ENCODE measurements around the gene ZNF281.

ZNF281 gene

DNA sequence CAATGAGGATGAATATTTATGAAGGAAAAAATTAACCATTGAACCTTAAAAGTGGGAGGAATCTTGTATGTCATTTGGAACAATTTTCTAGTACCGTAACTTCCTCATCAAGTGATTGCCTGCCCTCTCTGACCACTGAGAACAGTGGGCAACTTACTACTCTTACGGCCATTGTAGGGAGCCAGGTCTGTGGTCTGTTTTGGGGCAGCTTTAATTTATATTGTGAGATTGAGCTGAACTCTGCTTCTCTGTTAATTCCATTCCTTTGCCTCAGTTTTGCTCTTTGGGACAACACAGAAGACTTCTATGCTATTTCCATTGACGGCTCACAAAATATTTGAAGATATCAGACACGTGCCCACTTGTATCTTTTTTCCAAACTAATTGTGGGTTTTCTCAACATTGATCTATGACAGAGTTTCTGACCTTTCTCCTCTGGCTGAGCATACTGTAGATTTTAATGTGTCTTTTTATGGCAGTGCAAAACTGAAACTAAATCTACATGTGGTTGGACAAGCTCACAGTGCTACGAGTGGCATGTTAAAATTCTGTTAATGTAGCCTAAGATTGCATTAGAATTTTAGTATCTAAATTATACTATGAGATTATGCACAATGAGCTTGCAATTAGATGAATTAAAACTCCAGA is 27.8 kb upstream of the ZNF281 start:
- TF ChIP-seq POLR2A (IDR thresholded peaks at IDR 0.05; ENCODE audit: low read length): no peak
- TF ChIP-seq GATA1 (IDR thresholded peaks at IDR 0.05; ENCODE audit: low read depth, low read length): no peak

DNA sequence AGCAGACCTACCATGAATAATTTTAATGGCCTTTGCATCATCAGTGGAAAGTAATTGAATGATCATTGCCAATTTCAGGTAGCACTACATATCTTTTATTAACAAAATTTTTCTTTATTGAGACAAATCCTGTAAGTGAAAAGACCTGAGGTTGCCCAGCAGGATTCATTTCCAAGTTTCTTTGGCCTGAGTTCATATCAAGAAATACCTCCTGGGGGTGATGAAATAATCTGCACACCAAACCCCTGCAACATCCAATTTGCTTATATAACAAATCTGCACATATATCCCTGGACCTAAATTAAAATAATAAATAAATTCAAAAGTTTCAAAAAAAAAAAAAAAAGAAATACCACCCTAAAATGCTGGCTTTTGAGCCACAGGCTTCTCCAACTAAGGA is 27.3 kb upstream of the ZNF281 start:
- DNase-seq: no peak
- TF ChIP-seq GATA1 (IDR thresholded peaks at IDR 0.05; ENCODE audit: low read depth, low read length): no peak
- no peak for TF ChIP-seq POLR2A (IDR thresholded peaks at IDR 0.05; ENCODE audit: low read length)

More for the DNA sequence above, 27.8 kb upstream of the ZNF281 start:
- DNase-seq: no peak

DNA sequence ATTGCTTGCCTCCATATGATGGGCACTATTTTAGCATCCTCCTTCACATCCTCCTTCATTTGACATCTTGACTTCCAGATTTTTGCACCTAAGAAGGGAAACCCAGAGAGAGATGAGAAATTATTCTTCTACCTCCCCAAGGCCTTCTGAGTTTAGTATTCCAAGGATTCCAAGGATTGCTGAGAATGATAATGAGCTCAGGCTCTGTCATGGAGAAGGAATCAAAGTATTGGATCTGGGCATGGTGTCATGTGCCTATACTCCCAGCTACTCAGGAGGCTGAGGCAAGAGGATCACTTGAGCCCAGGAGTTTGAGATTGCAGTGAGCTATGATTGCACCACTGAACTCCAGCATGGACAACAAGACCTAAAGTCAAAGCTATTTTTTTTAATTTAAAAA is 26.6 kb upstream of the ZNF281 start:
- DNase-seq: no peak
- TF ChIP-seq GATA1 (IDR thresholded peaks at IDR 0.05; ENCODE audit: low read depth, low read length) (no peak), POLR2A (IDR thresholded peaks at IDR 0.05; ENCODE audit: low read length) (no peak)

DNA sequence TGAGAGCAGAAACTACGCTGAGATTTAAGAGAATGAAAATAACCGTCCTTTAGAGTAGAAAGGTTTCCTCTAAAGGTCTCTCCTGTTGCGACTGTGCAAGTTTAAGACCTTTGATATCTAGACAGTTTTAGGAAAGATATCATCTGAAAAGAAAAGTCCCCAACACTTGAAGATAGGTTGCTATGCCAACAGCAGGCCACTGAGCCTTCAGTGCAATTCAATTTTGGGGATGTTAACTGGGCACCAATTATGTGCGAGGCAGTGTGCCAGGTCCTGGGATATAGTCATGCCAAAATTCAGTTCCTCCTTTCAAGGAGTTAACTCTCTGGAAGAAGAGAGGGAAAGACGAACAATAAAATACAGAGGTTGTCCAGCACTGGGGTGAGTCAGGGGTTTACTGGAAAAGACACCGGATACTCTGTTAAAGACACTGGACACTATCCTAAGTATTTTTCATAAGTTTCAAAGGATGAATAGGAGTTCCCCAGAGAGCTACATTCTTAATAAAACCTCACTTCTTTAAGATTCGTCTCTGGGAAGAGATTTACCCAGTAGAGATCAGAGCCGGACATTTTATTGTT is 25.5 kb upstream of the ZNF281 start:
- TF ChIP-seq GATA1 (IDR thresholded peaks at IDR 0.05; ENCODE audit: low read depth, low read length) (no peak), POLR2A (IDR thresholded peaks at IDR 0.05; ENCODE audit: low read length) (no peak)
- DNase-seq: no peak

DNA sequence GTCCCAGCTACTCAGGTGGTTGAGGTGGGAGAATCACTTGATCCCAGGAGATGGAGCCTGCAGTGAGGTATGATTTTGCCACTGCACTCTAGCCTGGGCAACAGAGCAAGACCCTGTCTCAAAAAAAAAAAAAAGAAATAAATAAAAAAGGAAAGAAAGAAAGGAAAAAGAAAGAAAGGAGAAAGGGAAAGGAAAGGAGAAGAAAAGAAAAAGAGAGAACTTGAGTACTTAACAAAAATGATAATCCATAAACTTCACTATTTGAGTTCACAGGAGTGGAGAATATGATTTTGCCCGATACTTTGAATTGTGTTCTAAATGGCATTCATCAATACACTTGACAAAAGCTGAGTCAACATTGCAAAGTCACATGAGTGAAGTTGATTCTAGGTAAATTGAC is 23.8 kb upstream of the ZNF281 start:
- TF ChIP-seq GATA1 (IDR thresholded peaks at IDR 0.05; ENCODE audit: low read depth, low read length) (no peak), POLR2A (IDR thresholded peaks at IDR 0.05; ENCODE audit: low read length) (no peak)
- no peak for DNase-seq

DNA sequence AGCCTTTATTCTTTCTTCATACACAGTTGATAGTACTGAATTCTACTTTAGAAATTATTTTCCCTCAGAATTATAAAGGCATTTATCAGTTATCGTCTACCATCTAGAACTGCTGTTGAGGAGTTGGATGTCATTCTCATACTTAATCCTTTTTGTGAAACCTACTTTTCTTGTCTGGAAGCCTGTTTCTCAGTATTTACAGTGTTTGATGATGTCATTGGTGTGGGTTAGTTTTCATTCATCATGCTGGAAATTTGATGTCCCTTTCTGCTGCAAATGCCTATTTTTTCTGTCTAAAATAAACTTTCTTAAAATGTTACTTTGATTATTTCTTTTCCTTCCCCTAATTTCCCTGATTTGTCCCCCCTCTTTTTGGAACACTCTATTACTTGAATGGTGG is 22.8 kb upstream of the ZNF281 start:
- TF ChIP-seq POLR2A (IDR thresholded peaks at IDR 0.05; ENCODE audit: low read length) (no peak), GATA1 (IDR thresholded peaks at IDR 0.05; ENCODE audit: low read depth, low read length) (no peak)
- DNase-seq: no peak

DNA sequence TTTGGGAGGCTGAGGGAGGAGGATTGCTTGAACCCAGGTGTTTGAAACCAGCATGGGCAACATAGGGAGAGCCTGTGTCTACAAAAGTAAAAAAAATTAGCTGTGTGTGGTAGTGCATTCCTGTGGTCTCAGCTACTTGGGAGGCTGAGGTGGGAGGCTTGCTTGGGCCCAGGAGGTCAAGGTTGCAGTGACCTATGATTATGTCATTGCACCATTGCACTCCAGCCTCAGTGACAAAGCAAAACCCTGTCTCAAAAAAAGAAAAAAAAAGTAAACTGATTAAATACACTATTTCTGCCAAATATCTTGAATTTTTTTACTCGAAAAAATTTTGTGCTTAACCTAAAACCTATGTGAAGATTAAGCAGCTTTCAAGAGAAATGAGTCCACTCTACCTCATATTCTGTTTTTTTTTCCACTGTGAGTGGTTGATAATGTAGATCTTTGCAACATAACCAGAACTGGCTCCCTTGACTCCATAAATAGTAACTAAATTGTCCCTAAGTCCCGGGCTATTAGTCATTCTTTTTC is 19.4 kb upstream of the ZNF281 start:
- TF ChIP-seq POLR2A (IDR thresholded peaks at IDR 0.05; ENCODE audit: low read length) (no peak), GATA1 (IDR thresholded peaks at IDR 0.05; ENCODE audit: low read depth, low read length) (no peak)
- no peak for DNase-seq

DNA sequence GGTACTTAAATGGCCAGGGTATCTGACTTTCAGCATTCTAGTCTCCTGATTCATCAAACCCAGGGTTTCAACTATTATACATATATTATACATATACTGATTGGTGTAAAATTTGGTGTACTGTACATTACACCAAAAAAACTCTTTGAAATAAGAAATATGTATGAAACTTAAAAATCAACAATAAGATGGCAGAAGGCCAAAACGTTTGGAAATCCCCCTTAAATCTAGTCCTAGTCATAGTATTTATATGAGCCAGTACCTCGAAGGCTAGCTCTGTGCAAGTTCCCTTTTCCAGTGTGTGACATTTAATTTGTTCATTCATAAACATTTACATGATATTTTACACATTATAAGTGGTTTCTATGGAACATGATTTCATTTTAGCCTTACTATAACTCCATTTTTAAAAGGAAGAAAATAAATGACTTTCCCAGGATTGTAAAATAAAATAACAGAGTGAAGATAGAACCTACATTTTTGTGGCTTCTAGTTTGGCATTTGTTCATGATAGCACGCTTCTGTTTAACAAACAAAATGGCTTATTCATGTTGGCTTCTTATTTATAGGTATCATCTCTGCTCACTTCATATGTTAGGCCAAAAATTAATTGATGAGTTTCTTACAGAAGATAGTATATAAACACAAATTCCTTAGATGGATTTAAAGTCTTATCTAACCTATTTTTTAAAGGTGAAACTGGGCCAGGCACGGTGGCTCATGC is 18.8 kb upstream of the ZNF281 start:
- TF ChIP-seq POLR2A (IDR thresholded peaks at IDR 0.05; ENCODE audit: low read length) (no peak), GATA1 (IDR thresholded peaks at IDR 0.05; ENCODE audit: low read depth, low read length) (no peak)
- DNase-seq: no peak

DNA sequence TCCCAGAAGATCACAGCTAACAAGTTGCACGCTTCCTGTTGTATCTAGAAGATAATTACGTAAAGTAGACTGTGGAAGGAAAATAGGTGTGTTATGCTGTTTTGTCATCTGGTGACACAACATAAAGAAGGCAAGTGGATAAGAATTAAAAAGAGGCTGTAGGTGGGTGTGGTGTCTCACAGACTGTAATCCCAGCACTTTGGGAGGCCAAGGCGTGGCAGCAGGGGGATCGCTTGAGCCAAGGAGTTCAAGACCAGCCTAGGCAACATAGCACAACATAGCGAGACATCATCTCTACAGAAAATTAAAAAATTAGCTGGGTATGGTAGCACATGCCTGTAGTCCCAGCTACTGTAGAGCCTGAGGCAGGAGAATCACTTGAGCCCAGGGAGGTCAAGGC is 17.9 kb upstream of the ZNF281 start:
- no peak for DNase-seq
- TF ChIP-seq POLR2A (IDR thresholded peaks at IDR 0.05; ENCODE audit: low read length) (no peak), GATA1 (IDR thresholded peaks at IDR 0.05; ENCODE audit: low read depth, low read length) (no peak)

DNA sequence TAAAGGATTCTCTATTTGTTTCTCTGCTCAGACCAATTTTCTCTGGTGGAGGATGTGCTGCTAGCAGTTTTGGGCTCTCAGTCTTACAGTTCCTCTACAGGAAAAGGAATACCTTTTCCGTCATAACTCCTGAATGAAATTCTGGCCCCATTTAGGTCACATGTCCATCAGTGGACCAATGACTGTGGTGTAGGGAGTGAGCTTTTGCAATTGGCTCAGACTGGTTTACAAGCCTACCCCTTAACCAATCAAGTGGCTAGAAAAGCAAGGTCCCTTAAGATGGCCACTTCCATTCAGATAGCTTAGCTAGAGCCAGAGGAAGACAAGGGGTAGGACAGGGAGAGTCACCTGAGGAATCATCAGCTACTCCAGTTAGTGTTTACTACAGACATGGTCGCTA is 16.4 kb upstream of the ZNF281 start:
- TF ChIP-seq POLR2A (IDR thresholded peaks at IDR 0.05; ENCODE audit: low read length): no peak
- no peak for TF ChIP-seq GATA1 (IDR thresholded peaks at IDR 0.05; ENCODE audit: low read depth, low read length)
- DNase-seq: no peak

DNA sequence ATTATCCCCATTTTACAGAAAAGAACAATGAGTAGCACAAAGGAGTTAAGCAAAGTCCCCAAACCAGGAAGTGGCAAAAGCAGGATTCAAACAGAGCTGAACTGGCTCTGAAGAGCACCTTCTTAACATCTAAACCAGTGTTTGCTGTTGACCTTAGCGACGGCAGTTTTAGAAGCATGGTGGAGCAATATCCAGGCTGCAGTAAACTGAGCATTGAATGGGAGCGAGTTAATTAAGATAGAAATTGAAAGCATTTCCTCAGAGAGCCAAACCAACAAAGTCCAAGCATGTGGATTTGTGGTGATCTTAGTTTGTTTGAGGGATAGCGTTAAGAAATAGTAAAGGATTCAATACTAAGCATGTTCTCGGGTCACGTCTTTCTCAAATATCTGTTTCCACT is 13.4 kb upstream of the ZNF281 start:
- DNase-seq: no peak
- TF ChIP-seq POLR2A (IDR thresholded peaks at IDR 0.05; ENCODE audit: low read length) (no peak), GATA1 (IDR thresholded peaks at IDR 0.05; ENCODE audit: low read depth, low read length) (no peak)

DNA sequence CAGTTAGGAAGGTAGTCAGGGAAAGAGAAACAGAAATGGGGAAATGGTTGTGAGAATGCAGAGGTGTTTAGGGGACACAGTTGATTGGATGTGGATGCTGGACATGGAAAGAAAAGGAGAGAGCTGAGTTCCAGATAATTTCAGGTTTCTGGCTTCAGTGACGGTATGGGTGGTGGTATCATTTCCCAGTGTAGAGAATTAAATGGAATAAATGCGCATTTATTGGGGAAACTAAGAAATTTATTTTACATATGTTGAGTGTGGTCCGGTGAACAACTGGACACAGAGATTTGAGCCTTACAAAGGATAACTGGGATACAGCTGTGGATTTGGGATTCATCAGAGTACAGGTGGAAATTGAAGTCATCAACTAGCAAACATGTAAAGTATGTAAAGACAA is 12.4 kb upstream of the ZNF281 start:
- DNase-seq: no peak
- TF ChIP-seq POLR2A (IDR thresholded peaks at IDR 0.05; ENCODE audit: low read length) (no peak), GATA1 (IDR thresholded peaks at IDR 0.05; ENCODE audit: low read depth, low read length) (no peak)

DNA sequence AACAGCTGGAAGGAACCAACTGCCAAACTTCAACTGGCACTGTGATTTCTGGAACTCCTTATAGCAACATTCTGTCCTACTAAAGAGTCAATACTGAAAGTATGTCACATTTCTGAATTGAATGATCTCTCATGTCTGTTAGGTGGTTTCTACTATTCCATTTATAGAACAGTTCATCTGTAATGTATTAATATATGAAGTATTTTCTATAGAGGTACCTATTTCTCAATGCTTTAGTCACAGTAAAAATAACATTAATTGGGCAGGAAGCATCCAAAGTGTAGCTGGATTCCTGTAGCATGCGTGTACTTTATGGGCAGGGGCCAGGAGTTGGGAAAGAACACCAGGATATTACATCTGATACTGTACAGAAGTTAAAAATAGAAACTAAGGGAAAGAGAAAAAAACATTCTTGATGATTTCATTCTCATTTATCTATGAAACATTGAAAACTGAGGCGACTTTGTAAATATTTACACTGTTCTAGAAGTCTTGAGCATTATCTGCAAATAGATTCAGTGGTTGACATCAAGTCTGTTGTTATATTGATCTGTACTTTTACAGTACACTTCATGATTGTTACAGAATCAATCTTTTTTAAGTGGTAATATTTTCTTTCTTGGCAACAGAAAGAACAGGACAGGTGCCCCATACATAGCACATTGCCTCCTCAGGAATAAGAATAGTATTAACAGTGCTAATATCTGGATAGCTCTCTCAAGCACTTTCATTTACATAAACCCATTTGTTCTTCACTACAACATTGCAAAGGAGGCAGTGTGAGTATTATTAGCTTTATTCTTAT is 6.2 kb upstream of the ZNF281 start:
- no peak for DNase-seq

DNA sequence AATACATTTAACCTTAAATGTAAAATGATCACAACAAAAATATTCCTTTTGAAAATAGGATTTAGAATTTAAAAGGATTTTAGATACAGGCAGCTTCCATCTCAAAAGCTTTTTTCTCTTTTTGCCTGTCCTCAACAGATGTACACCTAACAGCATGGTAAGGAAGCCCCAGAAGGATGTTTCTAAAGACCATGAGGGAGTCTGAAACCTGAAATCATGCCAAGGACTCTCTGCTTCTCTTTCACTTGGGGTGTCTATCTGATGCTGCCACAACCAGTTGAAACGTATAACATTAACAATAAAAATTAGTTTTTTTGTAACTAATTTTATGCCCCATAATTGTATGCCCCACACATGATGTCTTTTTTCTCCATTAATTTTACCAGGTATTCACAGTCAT is 5.4 kb upstream of the ZNF281 start:
- no peak for DNase-seq
- no peak for TF ChIP-seq GATA1 (IDR thresholded peaks at IDR 0.05; ENCODE audit: low read depth, low read length)
- TF ChIP-seq POLR2A (IDR thresholded peaks at IDR 0.05; ENCODE audit: low read length): no peak

More for the DNA sequence above, 6.2 kb upstream of the ZNF281 start:
- TF ChIP-seq POLR2A (IDR thresholded peaks at IDR 0.05; ENCODE audit: low read length): no peak
- TF ChIP-seq GATA1 (IDR thresholded peaks at IDR 0.05; ENCODE audit: low read depth, low read length): no peak
